ENCODE results near the gene VAC14. TPM values are rescaled to one million over a fixed set of nuclear protein-coding genes. Genes with fewer than 3 reads are reported as not detected.

The VAC14 gene
- total RNA-seq, 2 donors from 2014 or later, result 23.1 to 29.6 TPM

- H3K36me3 Mint-ChIP-seq (ENCODE audit: insufficient read depth in 2 of 2), result peaks cover 2% of the 10 kb centered on the region in 2 donors
- H3K4me1 Mint-ChIP-seq (ENCODE audit: low read depth), result peaks cover 16% of the 10 kb centered on the region
- no peak overlapping the region for H3K4me3 Mint-ChIP-seq
- no peaks in the 10 kb centered on the region for H3K27me3 Mint-ChIP-seq (ENCODE audit: low read depth)
- DNase-seq (no peak), ATAC-seq (replicated peaks in 1 of 2) (no peak)
- no peak overlapping the region for H3K27ac Mint-ChIP-seq
- no peaks in the 10 kb centered on the region for H3K9me3 Mint-ChIP-seq
Measured at GRCh38 chr16:70715860-70716357, 85.0 kb downstream of the VAC14 start.

- Mint-ChIP-seq H3K4me1 (ENCODE audit: low read depth) (peaks cover 9% of the 10 kb centered on the region), H3K36me3 (ENCODE audit: insufficient read depth in 2 of 2) (peaks cover 2% of the 10 kb centered on the region in 2 donors), H3K9me3 (no peaks in the 10 kb centered on the region), H3K27me3 (ENCODE audit: low read depth) (no peaks in the 10 kb centered on the region), H3K27ac (no peak overlapping the region), H3K4me3 (no peak overlapping the region)
- ATAC-seq (replicated peaks in 1 of 2) (no peak), DNase-seq (no peak)
Measured at GRCh38 chr16:70715055-70715858, 85.7 kb downstream of the VAC14 start.

GRCh38 chr16:70714581-70715054, 86.3 kb downstream of the VAC14 start:
- no peaks in the 10 kb centered on the region for H3K27me3 Mint-ChIP-seq (ENCODE audit: low read depth)

GRCh38 chr16:70713824-70714223, 87.1 kb downstream of the VAC14 start:
- Mint-ChIP-seq H3K36me3 (ENCODE audit: insufficient read depth in 2 of 2) (peaks cover 2% of the 10 kb centered on the region in 2 donors), H3K4me3 (no peak overlapping the region), H3K4me1 (ENCODE audit: low read depth) (peaks cover 6% of the 10 kb centered on the region), H3K27me3 (ENCODE audit: low read depth) (no peaks in the 10 kb centered on the region), H3K9me3 (no peaks in the 10 kb centered on the region), H3K27ac (no peak overlapping the region)
- ATAC-seq (replicated peaks in 1 of 2) (no peak), DNase-seq (no peak)

More at GRCh38 chr16:70714581-70715054, 86.3 kb downstream of the VAC14 start:
- H3K27ac Mint-ChIP-seq, result no peak overlapping the region
- H3K36me3 Mint-ChIP-seq (ENCODE audit: insufficient read depth in 2 of 2), result peaks cover 2% of the 10 kb centered on the region in 2 donors
- no peak for DNase-seq
- ATAC-seq (replicated peaks in 1 of 2), result no peak
- H3K4me1 Mint-ChIP-seq (ENCODE audit: low read depth), result peaks cover 6% of the 10 kb centered on the region
- H3K4me3 Mint-ChIP-seq, result no peak overlapping the region
- H3K9me3 Mint-ChIP-seq, result no peaks in the 10 kb centered on the region

- Mint-ChIP-seq H3K4me3 (no peak overlapping the region), H3K27me3 (ENCODE audit: low read depth) (no peaks in the 10 kb centered on the region), H3K4me1 (ENCODE audit: low read depth) (peaks cover 6% of the 10 kb centered on the region), H3K9me3 (no peaks in the 10 kb centered on the region), H3K27ac (no peak overlapping the region), H3K36me3 (ENCODE audit: insufficient read depth in 2 of 2) (peaks cover 2% of the 10 kb centered on the region in 2 donors)
- no peak for ATAC-seq (replicated peaks in 1 of 2)
- no peak for DNase-seq
Measured at GRCh38 chr16:70713342-70713741, 87.6 kb downstream of the VAC14 start.

GRCh38 chr16:70712942-70713341, 88.0 kb downstream of the VAC14 start:
- Mint-ChIP-seq H3K36me3 (ENCODE audit: insufficient read depth in 2 of 2) (peaks cover 2% of the 10 kb centered on the region in 2 donors), H3K27ac (no peak overlapping the region), H3K9me3 (no peaks in the 10 kb centered on the region), H3K4me1 (ENCODE audit: low read depth) (peaks cover 5% of the 10 kb centered on the region), H3K27me3 (ENCODE audit: low read depth) (no peaks in the 10 kb centered on the region), H3K4me3 (no peak overlapping the region)
- ATAC-seq (replicated peaks in 1 of 2), result no peak
- DNase-seq, result no peak

- Mint-ChIP-seq H3K4me3 (no peak overlapping the region), H3K4me1 (ENCODE audit: low read depth) (no peaks in the 10 kb centered on the region), H3K27me3 (ENCODE audit: low read depth) (no peaks in the 10 kb centered on the region), H3K27ac (no peak overlapping the region), H3K36me3 (ENCODE audit: insufficient read depth in 2 of 2) (peaks cover 2% of the 10 kb centered on the region in 2 donors), H3K9me3 (no peaks in the 10 kb centered on the region)
- DNase-seq (no peak), ATAC-seq (replicated peaks in 1 of 2) (no peak)
Measured at GRCh38 chr16:70712359-70712758, 88.6 kb downstream of the VAC14 start.

- DNase-seq (no peak), ATAC-seq (replicated peaks in 1 of 2) (no peak)
- H3K36me3 Mint-ChIP-seq (ENCODE audit: insufficient read depth in 2 of 2), result peaks cover 2% of the 10 kb centered on the region in 2 donors
- H3K27me3 Mint-ChIP-seq (ENCODE audit: low read depth), result no peaks in the 10 kb centered on the region
- no peak overlapping the region for H3K4me3 Mint-ChIP-seq
- no peaks in the 10 kb centered on the region for H3K9me3 Mint-ChIP-seq
- no peak overlapping the region for H3K27ac Mint-ChIP-seq
- H3K4me1 Mint-ChIP-seq (ENCODE audit: low read depth), result no peaks in the 10 kb centered on the region
Measured at GRCh38 chr16:70711211-70712031, 89.5 kb downstream of the VAC14 start.

GRCh38 chr16:70710422-70711210, 90.3 kb downstream of the VAC14 start:
- H3K4me3 Mint-ChIP-seq, result no peak overlapping the region
- no peaks in the 10 kb centered on the region for H3K27me3 Mint-ChIP-seq (ENCODE audit: low read depth)
- no peak overlapping the region for H3K27ac Mint-ChIP-seq
- DNase-seq (no peak), ATAC-seq (replicated peaks in 1 of 2) (no peak)
- H3K4me1 Mint-ChIP-seq (ENCODE audit: low read depth), result no peaks in the 10 kb centered on the region
- peaks cover 2% of the 10 kb centered on the region in 2 donors for H3K36me3 Mint-ChIP-seq (ENCODE audit: insufficient read depth in 2 of 2)
- no peaks in the 10 kb centered on the region for H3K9me3 Mint-ChIP-seq

GRCh38 chr16:70709942-70710341, 91.0 kb downstream of the VAC14 start:
- ATAC-seq (replicated peaks in 1 of 2) (no peak), DNase-seq (no peak)
- H3K36me3 Mint-ChIP-seq (ENCODE audit: insufficient read depth in 2 of 2), result peaks cover 2% of the 10 kb centered on the region in 2 donors
- no peaks in the 10 kb centered on the region for H3K9me3 Mint-ChIP-seq
- no peaks in the 10 kb centered on the region for H3K27me3 Mint-ChIP-seq (ENCODE audit: low read depth)
- no peaks in the 10 kb centered on the region for H3K4me1 Mint-ChIP-seq (ENCODE audit: low read depth)
- H3K27ac Mint-ChIP-seq, result no peak overlapping the region
- H3K4me3 Mint-ChIP-seq, result no peak overlapping the region

- Mint-ChIP-seq H3K9me3 (no peaks in the 10 kb centered on the region), H3K36me3 (ENCODE audit: insufficient read depth in 2 of 2) (peaks cover 2% of the 10 kb centered on the region in 2 donors), H3K27me3 (ENCODE audit: low read depth) (no peaks in the 10 kb centered on the region), H3K4me1 (ENCODE audit: low read depth) (no peaks in the 10 kb centered on the region), H3K4me3 (no peak overlapping the region), H3K27ac (no peak overlapping the region)
- no peak for DNase-seq
- ATAC-seq (replicated peaks in 1 of 2), result no peak
Measured at GRCh38 chr16:70709457-70709856, 91.5 kb downstream of the VAC14 start.

- no peak for ATAC-seq (replicated peaks in 1 of 2)
- Mint-ChIP-seq H3K36me3 (ENCODE audit: insufficient read depth in 2 of 2) (peaks cover 1 to 2% of the 10 kb centered on the region in 2 donors), H3K4me1 (ENCODE audit: low read depth) (no peaks in the 10 kb centered on the region)
Measured at GRCh38 chr16:70708366-70709246, 92.4 kb downstream of the VAC14 start.

More at GRCh38 chr16:70708366-70709246, 92.4 kb downstream of the VAC14 start:
- no peak overlapping the region for H3K27ac Mint-ChIP-seq
- H3K4me3 Mint-ChIP-seq, result no peak overlapping the region
- DNase-seq, result no peak
- no peaks in the 10 kb centered on the region for H3K27me3 Mint-ChIP-seq (ENCODE audit: low read depth)
- H3K9me3 Mint-ChIP-seq, result no peaks in the 10 kb centered on the region

Data from activated T-cell treated with anti-CD3 and anti-CD28 coated beads, Interleukin-2, amount 50 U/mL, for 72 hours (primary cell).